ENCODE measurements around the gene TTC16. TPM values are rescaled to one million over a fixed set of nuclear protein-coding genes. Genes with fewer than 3 reads are reported as not detected.

TTC16 gene
- total and polyA plus RNA-seq, 2 donors (not counting 1 experiment from before 2014, with no cell fraction given), result 0.25 TPM; not detected in 1

DNA sequence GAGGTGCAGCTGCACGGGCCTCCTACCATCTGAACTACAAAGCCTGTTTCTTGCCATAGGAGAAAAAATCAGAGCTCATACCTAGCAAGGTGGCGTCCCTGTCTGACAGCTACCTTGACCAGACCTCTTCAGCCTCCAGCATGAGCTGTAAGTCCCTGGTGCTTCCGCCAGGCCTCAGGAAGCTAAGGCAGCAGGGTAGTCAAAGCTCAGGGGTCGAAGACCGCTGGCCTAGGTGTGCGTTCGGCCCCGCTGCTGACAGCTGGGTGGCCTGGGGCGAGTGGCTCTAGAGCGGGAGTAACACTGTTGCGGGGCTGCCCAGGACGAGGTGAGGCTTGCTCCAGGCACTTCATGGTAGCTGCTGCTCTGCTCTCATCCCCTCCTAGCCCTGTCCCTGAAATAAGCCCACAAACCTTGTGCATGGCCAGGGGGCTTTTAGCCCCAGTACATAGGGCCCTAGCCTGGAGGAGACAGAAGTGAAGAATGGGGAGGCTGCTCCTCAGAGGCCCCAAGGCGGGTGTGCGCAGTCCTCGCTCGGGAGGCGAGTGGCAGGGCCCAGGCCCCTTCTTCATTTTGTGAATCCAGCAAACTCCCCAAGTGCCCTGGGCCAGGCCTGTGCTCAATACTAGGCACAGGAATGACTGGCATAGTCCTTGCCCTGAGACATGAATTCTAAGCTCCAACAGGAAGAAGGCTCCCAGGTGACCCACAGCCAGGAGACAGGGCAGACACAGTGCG is 13.8 kb downstream of the TTC16 start:
- TF ChIP-seq, protein P1, sequence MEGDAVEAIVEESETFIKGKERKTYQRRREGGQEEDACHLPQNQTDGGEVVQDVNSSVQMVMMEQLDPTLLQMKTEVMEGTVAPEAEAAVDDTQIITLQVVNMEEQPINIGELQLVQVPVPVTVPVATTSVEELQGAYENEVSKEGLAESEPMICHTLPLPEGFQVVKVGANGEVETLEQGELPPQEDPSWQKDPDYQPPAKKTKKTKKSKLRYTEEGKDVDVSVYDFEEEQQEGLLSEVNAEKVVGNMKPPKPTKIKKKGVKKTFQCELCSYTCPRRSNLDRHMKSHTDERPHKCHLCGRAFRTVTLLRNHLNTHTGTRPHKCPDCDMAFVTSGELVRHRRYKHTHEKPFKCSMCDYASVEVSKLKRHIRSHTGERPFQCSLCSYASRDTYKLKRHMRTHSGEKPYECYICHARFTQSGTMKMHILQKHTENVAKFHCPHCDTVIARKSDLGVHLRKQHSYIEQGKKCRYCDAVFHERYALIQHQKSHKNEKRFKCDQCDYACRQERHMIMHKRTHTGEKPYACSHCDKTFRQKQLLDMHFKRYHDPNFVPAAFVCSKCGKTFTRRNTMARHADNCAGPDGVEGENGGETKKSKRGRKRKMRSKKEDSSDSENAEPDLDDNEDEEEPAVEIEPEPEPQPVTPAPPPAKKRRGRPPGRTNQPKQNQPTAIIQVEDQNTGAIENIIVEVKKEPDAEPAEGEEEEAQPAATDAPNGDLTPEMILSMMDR (IDR thresholded peaks at IDR 0.05), result no peak
- TF ChIP-seq EZH2 (IDR thresholded peaks at IDR 0.05; ENCODE audit: borderline replicate concordance, insufficient read depth, low read depth, low read length, poor library complexity, severe bottlenecking), result no peak
- Mint-ChIP-seq H3K27me3 (no peaks in the 10 kb centered on the region), H3K27ac (no peak overlapping the region), H3K9me3 (ENCODE audit: insufficient read depth) (no peaks in the 10 kb centered on the region), H3K4me3 (no peak overlapping the region), H3K4me1 (peaks cover 11% of the 10 kb centered on the region)
- Histone ChIP-seq H3K79me2 (ENCODE audit: control insufficient read depth, insufficient read depth, low read length) (no peaks in the 10 kb centered on the region), H4K20me1 (ENCODE audit: control insufficient read depth, insufficient read depth, low read length, poor library complexity, severe bottlenecking) (peaks cover 5% of the 10 kb centered on the region), H3K4me3 (ENCODE audit: control extremely low read depth in 1 of 5, extremely low read depth in 1 of 5, insufficient read depth in 1 of 5, low read depth in 2 of 5, low read length in 4 of 5) (no peak overlapping the region), H3K9me3 (ENCODE audit: control extremely low read depth in 1 of 3, control insufficient read depth in 2 of 3, insufficient read depth in 1 of 3, low read length in 2 of 3) (no peaks in the 10 kb centered on the region), H3K27me3 (replicated peaks in 1 of 4; ENCODE audit: control extremely low read depth in 1 of 4, control insufficient read depth in 3 of 4, insufficient read depth in 4 of 4, low read length in 3 of 4) (no peaks in the 10 kb centered on the region), H3K4me2 (replicated peaks; ENCODE audit: low read depth, low read length, poor library complexity, severe bottlenecking) (no peak overlapping the region), H3K27ac (ENCODE audit: low read length in 2 of 2) (no peak overlapping the region), H3K36me3 (replicated peaks in 1 of 2; ENCODE audit: control extremely low read depth in 1 of 2, control insufficient read depth in 1 of 2, extremely low read depth in 1 of 2, insufficient read depth in 2 of 2, low read length in 1 of 2) (peaks cover 0 to 10% of the 10 kb centered on the region in 2 experiments), H3K9ac (ENCODE audit: low read length) (no peak overlapping the region), H3K4me1 (ENCODE audit: control insufficient read depth in 2 of 2, insufficient read depth in 2 of 2, low read length in 2 of 2) (peaks cover 6 to 9% of the 10 kb centered on the region in 2 donors), H2AFZ (ENCODE audit: insufficient read depth, low read depth, low read length, poor library complexity, severe bottlenecking) (no peak overlapping the region)
- ATAC-seq (ENCODE audit: low read depth) (no peak), DNase-seq (no peak)
- intact Hi-C loops (cut with micrococcal nuclease), result no loop called here
- ChIA-PET CTCF (interaction anchor here (1.1 to 2.0 kb wide), 4 partner anchors 140 to 226 kb away, joined by 3 to 9 read pairs (median 7); no protein-coding TSS in a partner anchor), POLR2A (interaction anchor here (0.5 to 0.8 kb wide), 2 partner anchors 14 to 68 kb away, joined by 3 read pairs; partner anchors contain the start of genes PTRH1 and TTC16)
- 95% methylated on average over 17 of the region's 18 CpGs for WGBS (ENCODE audit: insufficient coverage)

DNA sequence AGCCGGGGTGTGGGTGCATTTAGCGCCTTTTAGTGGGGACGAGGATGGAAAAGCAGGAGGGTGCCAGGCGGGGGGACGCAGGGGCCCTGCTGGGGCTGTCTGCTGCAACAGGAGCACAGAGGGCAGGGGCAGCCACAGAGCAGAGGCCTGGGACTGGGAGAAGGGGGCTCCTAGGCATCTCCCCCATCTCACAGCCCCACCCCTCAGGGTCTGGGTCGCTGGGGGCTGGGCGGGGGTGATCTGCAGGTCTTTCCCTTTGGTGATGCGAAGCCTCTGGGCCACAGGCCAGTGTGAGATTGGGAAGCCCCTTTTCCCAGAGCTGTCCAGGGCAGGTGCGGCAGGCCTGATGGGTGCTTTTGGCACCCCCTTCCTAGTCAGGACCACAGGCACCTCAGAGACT is 14.4 kb downstream of the TTC16 start:
- peaks cover 12% of the 10 kb centered on the region for H3K4me1 Mint-ChIP-seq
- intact Hi-C loops (cut with micrococcal nuclease), result no loop called here
- Histone ChIP-seq H3K9ac (ENCODE audit: low read length) (no peak overlapping the region), H3K79me2 (ENCODE audit: control insufficient read depth, insufficient read depth, low read length) (no peaks in the 10 kb centered on the region), H3K4me2 (replicated peaks; ENCODE audit: low read depth, low read length, poor library complexity, severe bottlenecking) (no peak overlapping the region), H3K36me3 (replicated peaks in 1 of 2; ENCODE audit: control extremely low read depth in 1 of 2, control insufficient read depth in 1 of 2, extremely low read depth in 1 of 2, insufficient read depth in 2 of 2, low read length in 1 of 2) (peaks cover 0 to 10% of the 10 kb centered on the region in 2 experiments), H3K9me3 (ENCODE audit: control extremely low read depth in 1 of 3, control insufficient read depth in 2 of 3, insufficient read depth in 1 of 3, low read length in 2 of 3) (no peaks in the 10 kb centered on the region), H4K20me1 (ENCODE audit: control insufficient read depth, insufficient read depth, low read length, poor library complexity, severe bottlenecking) (peaks cover 5% of the 10 kb centered on the region), H3K27ac (ENCODE audit: low read length in 2 of 2) (no peak overlapping the region), H3K4me1 (ENCODE audit: control insufficient read depth in 2 of 2, insufficient read depth in 2 of 2, low read length in 2 of 2) (peaks cover 6 to 9% of the 10 kb centered on the region in 2 donors), H3K4me3 (ENCODE audit: control extremely low read depth in 1 of 5, extremely low read depth in 1 of 5, insufficient read depth in 1 of 5, low read depth in 2 of 5, low read length in 4 of 5) (no peak overlapping the region), H2AFZ (ENCODE audit: insufficient read depth, low read depth, low read length, poor library complexity, severe bottlenecking) (no peak overlapping the region), H3K27me3 (replicated peaks in 1 of 4; ENCODE audit: control extremely low read depth in 1 of 4, control insufficient read depth in 3 of 4, insufficient read depth in 4 of 4, low read length in 3 of 4) (no peaks in the 10 kb centered on the region)
- no peak for DNase-seq
- 94% methylated on average over 8 of the region's 9 CpGs for WGBS (ENCODE audit: insufficient coverage)
- TF ChIP-seq EZH2 (IDR thresholded peaks at IDR 0.05; ENCODE audit: borderline replicate concordance, insufficient read depth, low read depth, low read length, poor library complexity, severe bottlenecking), result no peak
- TF ChIP-seq, protein P1 (IDR thresholded peaks at IDR 0.05), result no peak
- H3K4me3 Mint-ChIP-seq, result no peak overlapping the region
- H3K27ac Mint-ChIP-seq, result no peak overlapping the region
- CTCF ChIA-PET, result interaction anchor here (2.0 kb wide), 1 partner anchor 226 kb away, joined by 9 read pairs; no protein-coding TSS in a partner anchor
- H3K27me3 Mint-ChIP-seq, result no peaks in the 10 kb centered on the region
- POLR2A ChIA-PET, result no interaction called here
- H3K9me3 Mint-ChIP-seq (ENCODE audit: insufficient read depth), result no peaks in the 10 kb centered on the region
- ATAC-seq (ENCODE audit: low read depth), result no peak
